CD14-positive monocyte (primary cell): ENCODE measurements around the gene APIP. TPM values are rescaled to one million over a fixed set of nuclear protein-coding genes. Genes with fewer than 3 reads are reported as not detected.

ENCODE experiments used
- DNase-seq, 3 donors: peaks; one replicate each; pipeline ENCODE4 v3.0.0-alpha.2; 2011 to 2022
- H2AFZ ChIP-seq: 2 replicates; pipeline ENCODE4 v1.6.0; 2012; ENCODE audit warnings: mild to moderate bottlenecking, low read depth, low read length, inconsistent platforms; ENCODE audit not compliant: insufficient read depth, poor library complexity, severe bottlenecking
- H3K27ac ChIP-seq, 2 donors: 1 replicate in 1 of 2; 2 replicates in 1 of 2; pipeline ENCODE4 v1.5.1; 2012 to 2013; ENCODE audit warnings: low read length in 2 of 2, control low read depth in 1 of 2, inconsistent platforms in 1 of 2, low read depth in 1 of 2, mild to moderate bottlenecking in 1 of 2
- H3K27me3 ChIP-seq, 2 donors: one replicate each; pipeline versions ENCODE4 v1.6.0 to v1.6.1; 2011 to 2013; ENCODE audit warnings: low read length in 2 of 2; ENCODE audit not compliant: control insufficient read depth in 2 of 2, insufficient read depth in 2 of 2
- H3K36me3 ChIP-seq, 2 donors: replicated peaks in 1 of 2; 1 replicate in 1 of 2; 2 replicates in 1 of 2; pipeline versions ENCODE4 v1.5.1 to v1.6.1; 2012 to 2013; ENCODE audit warnings: low read length in 2 of 2, control low read depth in 1 of 2, inconsistent platforms in 1 of 2, mild to moderate bottlenecking in 1 of 2; ENCODE audit not compliant: insufficient read depth in 2 of 2, control insufficient read depth in 1 of 2
- H3K4me1 ChIP-seq, 2 donors: 1 replicate in 1 of 2; 2 replicates in 1 of 2; pipeline versions ENCODE4 v1.5.1 to v1.6.1; 2012 to 2013; ENCODE audit warnings: low read length in 2 of 2, control low read depth in 1 of 2, inconsistent platforms in 1 of 2, mild to moderate bottlenecking in 1 of 2, moderate library complexity in 1 of 2; ENCODE audit not compliant: insufficient read depth in 2 of 2, control insufficient read depth in 1 of 2
- H3K4me2 ChIP-seq: replicated peaks from 2 replicates; pipeline ENCODE3; 2012; ENCODE audit warnings: low read length, moderate library complexity, mild to moderate bottlenecking; ENCODE audit not compliant: poor library complexity, severe bottlenecking; ENCODE audit errors: extremely low read depth
- H3K4me3 ChIP-seq, 3 experiments: fragments of 200-600 bp in 1 of 3; sonication (generic) in 1 of 3; replicated peaks in 1 of 3; 1 replicate in 2 of 3; 2 replicates in 1 of 3; pipeline ENCODE4 v1.5.1; 2011 to 2013; ENCODE audit warnings: low read length in 3 of 3, mild to moderate bottlenecking in 3 of 3, control low read depth in 2 of 3, low read depth in 2 of 3, inconsistent platforms in 1 of 3, moderate library complexity in 1 of 3
- H3K79me2 ChIP-seq: 2 replicates; pipeline ENCODE4 v1.6.0; 2012; ENCODE audit warnings: mild to moderate bottlenecking, control low read depth, inconsistent platforms, low read length, moderate library complexity; ENCODE audit not compliant: insufficient read depth
- H3K9ac ChIP-seq: 2 replicates; pipeline ENCODE4 v1.6.0; 2017; ENCODE audit warnings: low read length, mild to moderate bottlenecking; ENCODE audit not compliant: insufficient read depth, poor library complexity, severe bottlenecking
- H3K9me3 ChIP-seq, 2 donors: replicated peaks in 1 of 2; 1 replicate in 1 of 2; 2 replicates in 1 of 2; pipeline versions ENCODE4 v1.5.1 to v1.6.1; 2012 to 2013; ENCODE audit warnings: low read length in 2 of 2, control low read depth in 1 of 2; ENCODE audit not compliant: control insufficient read depth in 1 of 2, insufficient read depth in 1 of 2
- H4K20me1 ChIP-seq: 2 replicates; pipeline ENCODE4 v1.6.0; 2012; ENCODE audit warnings: mild to moderate bottlenecking, low read length, control low read depth, moderate library complexity; ENCODE audit not compliant: insufficient read depth
- H3K27ac Mint-ChIP-seq, 7 donors: one replicate each; pipeline ENCODE4 v1.8.0; 2020; ENCODE audit warnings: mild to moderate bottlenecking in 7 of 7, mixed read lengths in 7 of 7, moderate library complexity in 6 of 7, inconsistent platforms in 2 of 7
- H3K27me3 Mint-ChIP-seq, 3 donors: one replicate each; pipeline ENCODE4 v1.8.0; 2021 to 2022; ENCODE audit warnings: low read depth in 3 of 3, mild to moderate bottlenecking in 3 of 3, mixed read lengths in 3 of 3, moderate library complexity in 3 of 3, inconsistent platforms in 1 of 3
- H3K36me3 Mint-ChIP-seq, 2 donors: one replicate each; pipeline ENCODE4 v1.8.0; 2020; ENCODE audit warnings: mixed read lengths in 2 of 2, inconsistent platforms in 1 of 2, mild to moderate bottlenecking in 1 of 2
- H3K4me1 Mint-ChIP-seq: one replicate; pipeline ENCODE4 v1.8.0; 2020; ENCODE audit warnings: mild to moderate bottlenecking, mixed read lengths
- H3K4me3 Mint-ChIP-seq, 2 donors: one replicate each; pipeline ENCODE4 v1.8.0; 2020; ENCODE audit warnings: mild to moderate bottlenecking in 2 of 2, mixed read lengths in 2 of 2, moderate library complexity in 1 of 2
- H3K9me3 Mint-ChIP-seq, 7 donors: one replicate each; pipeline ENCODE4 v1.8.0; 2020 to 2022; ENCODE audit warnings: mixed read lengths in 7 of 7, mild to moderate bottlenecking in 6 of 7, moderate library complexity in 6 of 7, inconsistent platforms in 2 of 7
- CTCF ChIP-seq: fragments of 200-600 bp; IDR thresholded peaks from one replicate; pipeline ENCODE4 v1.8.0; 2022; ENCODE audit warnings: antibody characterized with exemption, mild to moderate bottlenecking
- WGBS: methylation state at CpG from one replicate; pipeline ENCODE4 v1.1.5; 2013; ENCODE audit warnings: missing lambda C conversion rate; ENCODE audit not compliant: insufficient coverage; 5-methylcytosine and 5-hydroxymethylcytosine counted together
- intact Hi-C, 2 donors: fragments of 100-400 bp; cut with micrococcal nuclease; formaldehyde crosslinking; loops; one replicate each; pipeline versions ENCODE4 v1.15.0 to v1.15.1; 2023
- polyA plus RNA-seq, 3 donors: library from polyadenylated mRNA; depleted of rRNA in 1 of 3; unstranded in 2 of 3; stranded (reverse) in 1 of 3; fragments of 300-500 nt in 2 of 3; fragments of >200 nt in 1 of 3; fragmentation: Illumina TruSeq in 2 of 3; gene quantifications; 1 replicate in 2 of 3; 2 replicates in 1 of 3; pipeline ENCODE4 v1.2.3, GENCODE V29; 2012 to 2021

APIP gene
- polyA plus RNA-seq, 3 donors, result 16.3 to 25.4 (median 22.9) TPM

GRCh38 chr11:34839969-34840368 is 76.2 kb downstream of the APIP start:
- peaks cover 2% of the 10 kb centered on the region in 3 donors for H3K27me3 Mint-ChIP-seq
- H3K4me1 Mint-ChIP-seq, result no peaks in the 10 kb centered on the region
- H3K79me2 ChIP-seq, result no peaks in the 10 kb centered on the region
- H3K4me3 ChIP-seq, result no peak overlapping the region
- H3K9me3 ChIP-seq, result no peaks in the 10 kb centered on the region
- intact Hi-C loops, result no loop called here
- WGBS, result 94% methylated on average over 2 of the region's 2 CpGs
- DNase-seq, result no peak
- no peak overlapping the region for H3K4me2 ChIP-seq
- no peaks in the 10 kb centered on the region for H3K36me3 Mint-ChIP-seq
- H3K27ac Mint-ChIP-seq, result no peak overlapping the region
- no peaks in the 10 kb centered on the region for H3K4me1 ChIP-seq
- no peaks in the 10 kb centered on the region for H4K20me1 ChIP-seq
- no peak overlapping the region for H3K27ac ChIP-seq
- H3K27me3 ChIP-seq, result no peaks in the 10 kb centered on the region
- no peak overlapping the region for H3K9ac ChIP-seq
- H3K9me3 Mint-ChIP-seq, result no peaks in the 10 kb centered on the region
- H2AFZ ChIP-seq, result no peak overlapping the region
- no peak overlapping the region for H3K4me3 Mint-ChIP-seq
- H3K36me3 ChIP-seq, result no peaks in the 10 kb centered on the region
- no peak for TF ChIP-seq CTCF

GRCh38 chr11:34836958-34837856 is 79.0 kb downstream of the APIP start:
- TF ChIP-seq CTCF, result no peak
- Mint-ChIP-seq H3K27ac (peak overlapping the region in 2 of 7 donors; percentile 1 to 23), H3K9me3 (peaks cover 0 to 3% (median 0%) of the 10 kb centered on the region in 7 donors), H3K36me3 (no peaks in the 10 kb centered on the region), H3K27me3 (peaks cover 0 to 2% (median 0%) of the 10 kb centered on the region in 3 donors), H3K4me3 (no peak overlapping the region), H3K4me1 (no peaks in the 10 kb centered on the region)
- Histone ChIP-seq H4K20me1 (no peaks in the 10 kb centered on the region), H3K27ac (no peak overlapping the region), H3K9me3 (no peaks in the 10 kb centered on the region), H3K4me2 (no peak overlapping the region), H2AFZ (no peak overlapping the region), H3K4me1 (no peaks in the 10 kb centered on the region), H3K79me2 (no peaks in the 10 kb centered on the region), H3K36me3 (no peaks in the 10 kb centered on the region), H3K27me3 (no peaks in the 10 kb centered on the region), H3K9ac (no peak overlapping the region), H3K4me3 (no peak overlapping the region)
- no peak for DNase-seq
- intact Hi-C loops, result no loop called here
- 87% methylated on average over 2 of the region's 4 CpGs for WGBS
